ENCODE measurements around the gene HTT-AS.

HTT-AS gene

GRCh38 chr4:3047464-3048286, 26.7 kb downstream of the HTT-AS start:
- peak; percentile 51 for DNase-seq

DNA sequence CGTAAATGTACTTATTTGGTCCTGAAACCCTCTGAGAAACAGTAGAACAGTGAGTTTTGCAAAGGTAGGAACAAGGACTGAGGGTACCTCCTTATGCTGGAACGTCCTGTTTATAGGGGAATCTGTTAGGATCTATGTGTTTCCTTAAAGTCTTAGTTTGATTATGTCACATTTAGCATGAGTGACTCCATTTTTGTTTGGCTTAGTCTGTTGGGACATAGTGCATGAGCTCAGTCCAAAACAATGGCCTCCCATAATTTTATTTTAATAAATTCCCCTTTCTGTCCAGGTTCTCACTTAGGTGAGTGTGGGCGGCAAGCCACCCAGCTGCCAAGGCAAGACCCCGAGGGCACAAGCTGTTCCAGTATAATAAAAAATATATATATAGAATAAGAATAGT, 27.7 kb downstream of the HTT-AS start:
- DNase-seq, result no peak

DNA sequence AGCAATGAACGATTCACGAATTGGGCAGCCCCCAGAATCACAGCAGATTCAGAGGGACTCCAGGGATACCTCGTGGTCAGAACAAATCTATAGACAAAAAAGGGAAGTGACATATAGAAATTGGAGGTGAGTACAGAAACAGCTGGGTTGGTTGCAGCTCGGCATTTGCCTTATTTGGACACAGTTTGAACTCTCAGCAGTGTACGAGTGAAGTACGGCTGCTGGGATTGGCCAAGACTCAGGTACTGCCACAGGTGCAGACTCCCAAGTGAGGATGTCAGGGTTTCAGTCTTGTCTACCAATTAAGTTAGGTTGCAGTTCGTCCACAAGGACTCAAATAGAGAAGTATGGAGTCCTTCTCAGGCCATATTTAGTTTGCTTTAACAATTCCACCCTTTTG, 28.2 kb downstream of the HTT-AS start:
- no peak for DNase-seq

DNA sequence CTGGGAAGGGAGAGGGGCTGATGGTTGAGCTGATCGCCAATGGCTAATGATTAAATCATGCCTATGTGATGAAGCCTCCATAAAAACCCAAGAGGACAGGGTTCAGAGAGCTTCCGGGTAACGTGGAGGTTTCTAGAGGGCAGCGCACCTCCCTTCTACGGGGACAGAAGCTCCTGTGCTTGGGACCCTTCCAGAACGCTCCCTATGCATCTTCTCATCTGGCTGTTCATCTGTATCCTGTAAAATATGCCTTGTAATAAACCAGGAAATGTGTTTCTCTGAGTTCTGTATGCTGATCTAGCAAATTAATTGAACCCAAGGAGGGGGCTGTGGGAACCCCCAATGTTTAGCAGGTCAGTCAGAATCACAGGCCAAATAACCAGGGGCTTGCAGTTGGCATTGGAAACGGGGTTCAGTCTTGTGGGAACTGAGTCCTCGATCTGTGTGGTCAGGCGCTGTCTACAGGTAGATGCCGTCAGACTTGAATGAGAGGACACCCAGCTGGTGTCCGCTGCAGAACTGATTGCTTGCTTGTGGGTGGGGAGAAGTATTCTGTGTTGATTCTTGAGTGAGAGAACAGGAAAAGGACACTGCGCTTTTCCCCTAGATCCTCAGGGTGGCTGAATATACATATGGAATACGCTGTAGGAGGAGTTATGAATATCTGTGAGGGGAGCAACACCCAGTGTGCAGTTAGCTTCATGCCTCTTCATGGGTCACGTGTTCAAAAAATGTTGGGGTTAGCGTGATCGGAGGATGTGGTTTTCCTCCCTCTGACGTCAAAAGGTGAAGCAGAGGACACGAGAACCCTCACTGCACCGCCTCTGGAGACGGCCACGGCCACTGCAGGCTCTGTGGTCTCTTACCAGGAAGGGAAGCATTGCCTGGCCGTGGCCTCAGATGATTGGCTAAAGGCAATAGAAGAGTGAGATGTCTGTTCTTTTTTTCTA, 29.2 kb downstream of the HTT-AS start:
- DNase-seq, result peak; percentile 45

DNA sequence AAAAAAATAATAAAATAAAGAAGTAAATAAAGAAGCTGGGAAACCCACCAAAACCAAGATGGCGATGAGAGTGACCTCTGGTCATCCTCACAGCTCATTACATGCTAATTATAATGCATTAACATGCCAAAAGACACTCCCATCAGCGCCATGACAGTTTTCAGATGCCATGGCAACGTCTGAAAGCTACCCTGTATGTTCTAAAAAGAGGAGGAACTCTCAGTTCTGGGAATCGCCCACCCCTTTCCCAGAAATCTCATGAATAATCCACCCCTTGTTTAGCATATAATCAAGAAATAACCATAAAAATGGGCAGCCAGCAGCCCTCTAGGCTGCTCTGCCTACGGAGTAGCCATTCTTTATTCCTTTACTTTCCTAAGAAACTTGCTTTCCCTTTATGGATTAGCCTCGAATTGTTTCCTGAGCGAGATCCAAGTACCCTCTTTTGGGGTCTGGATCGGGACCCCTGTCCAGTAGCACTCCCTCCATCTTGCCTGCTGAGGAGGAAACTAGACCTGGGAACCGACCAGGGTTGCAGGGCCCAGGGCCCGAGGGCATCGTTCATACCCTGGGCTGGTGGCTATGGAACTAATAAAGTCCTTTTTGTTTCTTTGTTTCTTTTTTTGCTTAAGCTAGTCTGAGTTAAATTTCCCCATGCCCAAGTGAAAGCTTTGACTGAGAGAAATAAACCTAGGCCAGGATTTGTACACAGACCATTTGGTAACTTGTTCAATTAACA, 30.9 kb downstream of the HTT-AS start:
- DNase-seq, result no peak

GRCh38 chr4:3042226-3042625, 32.1 kb downstream of the HTT-AS start:
- DNase-seq, result no peak

DNA sequence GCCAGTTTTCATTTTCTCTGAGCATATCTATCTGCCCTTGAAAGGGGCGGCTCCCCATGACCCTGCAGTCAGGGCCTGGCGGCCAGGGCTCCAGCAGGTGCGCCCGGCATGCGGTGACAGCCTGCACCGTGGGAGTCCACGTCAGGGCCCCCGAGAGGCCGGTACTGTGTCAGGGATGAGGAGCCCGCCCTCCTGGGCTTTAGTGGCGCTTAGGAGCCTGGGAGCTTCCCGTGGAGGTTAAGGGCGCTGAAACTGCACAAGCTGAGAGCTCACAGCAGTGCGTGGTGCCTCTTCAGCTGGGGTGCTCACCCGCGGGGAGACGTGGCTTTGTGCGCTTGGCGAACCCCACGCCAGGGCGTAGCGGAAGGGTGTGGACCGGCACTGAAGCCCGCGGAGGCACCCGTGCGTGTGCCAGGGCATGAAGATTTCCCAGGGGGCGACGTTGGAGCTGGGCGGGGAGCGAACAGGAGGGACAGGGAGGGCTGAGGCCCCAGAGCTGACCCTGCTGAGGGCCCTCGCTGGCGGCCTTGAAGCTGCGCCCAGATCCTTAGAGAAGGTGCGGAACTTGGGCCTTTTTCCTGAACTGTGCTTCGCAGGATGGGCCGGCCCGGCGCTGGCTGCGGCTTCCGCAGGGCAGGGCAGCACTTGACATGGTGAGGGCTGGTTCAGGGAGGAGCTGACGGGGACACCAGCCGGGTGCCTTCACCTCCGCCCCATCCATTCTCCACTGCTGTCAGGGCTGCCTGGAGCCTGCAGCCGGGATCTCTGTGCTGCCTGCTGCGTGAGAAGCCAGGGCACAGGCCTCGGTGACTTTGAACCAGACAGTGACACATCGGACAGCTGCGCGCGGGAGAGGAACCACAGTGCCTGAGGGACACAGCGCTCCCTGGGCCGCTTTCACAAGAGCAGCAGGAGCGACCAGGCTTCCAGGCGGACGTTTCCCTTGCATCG, 32.9 kb downstream of the HTT-AS start:
- DNase-seq, result peak; percentile 19

DNA sequence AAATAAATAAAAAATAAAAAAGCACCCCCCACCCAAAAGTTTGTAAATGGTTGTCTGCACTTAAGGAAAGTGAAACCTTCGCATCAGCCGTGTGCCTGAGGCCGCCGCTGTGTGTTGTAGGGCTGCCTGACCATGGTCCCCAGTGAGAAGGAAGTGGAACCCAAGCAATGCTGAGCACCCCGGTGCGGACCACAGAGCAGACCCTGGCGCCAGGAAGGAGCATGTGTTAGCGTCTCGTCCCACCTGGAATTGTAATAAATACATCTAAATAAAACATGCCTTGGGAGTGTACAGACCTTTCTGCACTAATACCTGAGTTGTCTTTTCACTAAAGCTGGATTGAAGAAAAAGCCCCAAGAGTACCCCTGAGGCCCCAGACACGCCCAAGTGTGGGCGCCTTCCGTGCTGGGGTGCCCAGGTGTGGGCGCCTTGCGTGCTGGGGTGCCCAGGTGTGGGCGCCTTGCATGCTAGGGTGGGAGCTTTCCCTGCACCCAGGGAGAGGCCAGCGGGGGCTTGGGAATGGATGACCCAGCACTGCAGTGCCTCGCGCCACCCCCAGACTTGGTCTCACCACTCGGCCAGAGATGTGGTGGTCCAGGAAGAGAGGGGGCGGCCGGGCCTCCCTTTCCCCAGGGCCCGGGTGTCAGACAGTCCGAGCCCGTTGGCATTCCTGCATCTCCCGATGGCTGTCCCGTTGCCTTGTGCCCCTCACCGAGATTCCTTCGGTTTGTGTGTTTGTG, 33.7 kb downstream of the HTT-AS start:
- no peak for DNase-seq

- no peak for DNase-seq
These were observed 34.5 kb downstream of the HTT-AS start for GRCh38 chr4:3039706-3040366.

DNA sequence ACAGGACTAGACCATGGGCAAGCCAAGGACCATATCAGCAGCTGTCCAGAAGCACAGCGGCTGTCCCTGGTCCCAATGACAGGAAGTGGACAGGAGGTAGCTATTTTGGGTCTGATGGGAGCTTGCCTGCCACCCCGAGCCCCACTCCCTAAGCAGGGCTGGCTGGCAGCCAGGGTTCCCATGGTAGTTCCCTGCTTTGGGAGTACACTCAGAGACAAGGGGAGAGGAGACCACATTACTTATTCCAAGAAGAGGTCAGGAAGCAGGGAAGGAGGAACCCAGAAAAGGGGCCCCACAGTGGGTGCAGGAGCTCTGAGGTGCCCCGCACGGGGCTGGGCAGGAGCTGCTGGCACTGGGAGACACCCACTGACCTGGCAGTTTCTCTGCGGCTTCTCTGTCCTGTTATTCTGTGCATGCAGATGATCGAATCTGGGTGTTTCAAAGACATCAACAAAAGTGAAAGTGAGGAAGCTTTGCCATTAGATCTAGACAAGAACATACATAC, 36.3 kb downstream of the HTT-AS start:
- DNase-seq, result no peak

DNA sequence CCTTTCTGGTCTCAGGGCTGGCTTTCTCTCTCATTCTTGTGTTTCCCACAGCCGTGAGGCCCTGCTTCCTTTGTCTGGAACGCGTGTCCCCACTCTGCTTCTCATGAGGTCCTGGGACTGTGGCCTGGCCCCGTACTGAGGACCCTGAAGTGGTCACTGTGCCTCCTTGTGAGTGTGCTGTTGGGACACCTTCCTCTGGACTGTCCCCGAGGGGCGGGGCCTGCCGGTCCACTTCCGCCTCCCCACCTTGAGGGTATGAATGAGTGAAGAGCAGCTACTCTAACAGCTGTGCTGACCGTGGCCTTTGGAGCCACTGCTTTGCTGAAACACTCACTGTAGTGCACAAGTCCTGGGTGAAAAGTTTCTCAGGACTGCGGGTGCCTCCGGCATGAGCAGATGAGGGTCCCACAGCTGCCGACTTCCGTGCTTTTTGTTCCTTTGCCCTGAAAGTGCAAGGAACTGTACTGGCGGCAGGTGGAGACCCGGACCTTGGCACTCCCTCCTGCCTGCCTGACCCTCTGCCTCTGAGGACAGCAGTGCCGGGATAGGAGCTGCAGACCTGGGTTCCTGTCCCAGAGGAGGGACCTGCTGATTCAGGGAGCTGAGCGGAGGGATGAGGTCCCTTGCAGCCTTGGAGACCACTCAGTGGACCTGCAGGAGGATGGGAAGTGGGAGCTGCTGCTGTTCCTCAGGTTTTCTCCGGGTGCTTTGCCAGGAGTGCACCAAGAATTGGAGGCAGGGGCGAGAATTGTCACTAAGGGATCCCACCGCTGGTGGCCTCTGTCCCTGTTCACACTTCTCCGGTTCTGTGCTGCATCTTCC, 38.0 kb downstream of the HTT-AS start:
- no peak for DNase-seq

- no peak for DNase-seq
These were observed 38.7 kb downstream of the HTT-AS start for GRCh38 chr4:3035674-3036073.

DNA sequence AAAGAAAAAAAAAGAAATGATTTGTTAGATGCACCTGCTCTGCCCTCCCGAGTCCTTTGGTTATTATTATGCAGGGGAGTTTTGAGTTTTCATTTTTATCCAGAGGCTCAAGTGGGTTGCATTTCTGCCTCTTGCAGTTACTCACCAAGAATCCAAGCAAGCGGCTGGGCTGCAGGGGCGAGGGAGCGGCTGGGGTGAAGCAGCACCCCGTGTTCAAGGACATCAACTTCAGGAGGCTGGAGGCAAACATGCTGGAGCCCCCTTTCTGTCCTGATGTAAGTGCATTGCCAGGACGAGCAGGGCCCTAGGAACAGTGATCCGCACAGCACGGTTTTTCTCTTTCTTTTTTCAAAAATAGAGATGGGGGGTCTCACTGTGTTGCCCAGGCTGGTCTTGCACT, 39.1 kb downstream of the HTT-AS start:
- DNase-seq, result no peak

GRCh38 chr4:3034231-3034630, 40.1 kb downstream of the HTT-AS start:
- no peak for DNase-seq

DNA sequence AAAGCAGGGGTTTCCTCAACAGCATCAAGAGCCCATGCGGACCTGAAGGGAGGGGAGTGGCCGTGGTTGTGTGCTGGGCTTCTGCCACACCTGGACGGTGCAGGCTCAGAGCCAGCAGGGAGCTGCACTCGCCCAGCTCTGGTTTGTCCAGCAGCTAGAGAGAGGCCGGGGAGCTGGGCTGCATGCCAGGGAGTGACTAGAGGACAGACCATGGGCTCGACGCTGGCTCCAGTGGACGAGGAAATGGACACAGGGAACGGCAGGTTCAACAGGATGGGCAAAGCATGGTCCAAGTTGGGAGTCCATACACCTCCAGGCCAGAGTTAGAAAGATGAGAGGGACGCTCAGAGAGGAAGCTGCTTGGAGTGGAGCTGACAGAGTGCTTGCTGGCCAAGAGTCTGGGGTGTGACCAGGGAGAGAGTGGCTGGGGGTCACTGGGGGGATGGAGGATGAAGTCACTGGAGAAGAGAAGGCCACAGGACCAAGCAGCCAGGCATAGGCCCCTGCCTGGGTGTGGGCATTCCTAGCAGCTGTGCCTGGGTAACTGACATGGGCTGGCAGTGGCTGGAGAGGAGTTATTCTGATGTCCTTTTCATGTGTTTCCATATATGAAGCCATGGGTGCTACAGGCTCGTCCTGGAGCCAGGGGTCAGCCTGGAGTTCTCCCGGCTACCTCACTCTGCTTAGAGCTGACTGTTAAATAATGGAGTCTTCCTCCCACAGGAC, 42.8 kb downstream of the HTT-AS start:
- DNase-seq, result no peak

GRCh38 chr4:3030566-3031356, 43.6 kb downstream of the HTT-AS start:
- DNase-seq, result no peak

DNA sequence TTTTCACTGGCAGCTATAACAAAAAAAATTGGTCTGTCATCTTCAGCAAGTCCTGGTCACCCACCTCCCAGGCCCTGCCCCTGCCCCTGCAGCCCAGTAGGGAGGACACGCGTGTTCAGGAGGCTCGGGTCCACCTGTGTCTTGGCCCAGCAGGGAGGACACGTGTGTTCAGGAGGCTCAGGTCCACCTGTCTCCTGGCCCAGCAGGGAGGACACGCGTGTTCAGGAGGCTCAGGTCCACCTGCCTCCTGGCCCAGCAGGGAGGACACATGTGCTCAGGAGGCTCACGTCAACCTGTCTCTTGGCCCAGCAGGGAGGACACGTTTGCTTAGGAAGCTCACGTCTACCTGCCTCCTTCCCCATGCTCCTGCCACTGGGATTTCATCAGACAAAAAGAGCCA, 44.9 kb downstream of the HTT-AS start:
- no peak for DNase-seq

DNA sequence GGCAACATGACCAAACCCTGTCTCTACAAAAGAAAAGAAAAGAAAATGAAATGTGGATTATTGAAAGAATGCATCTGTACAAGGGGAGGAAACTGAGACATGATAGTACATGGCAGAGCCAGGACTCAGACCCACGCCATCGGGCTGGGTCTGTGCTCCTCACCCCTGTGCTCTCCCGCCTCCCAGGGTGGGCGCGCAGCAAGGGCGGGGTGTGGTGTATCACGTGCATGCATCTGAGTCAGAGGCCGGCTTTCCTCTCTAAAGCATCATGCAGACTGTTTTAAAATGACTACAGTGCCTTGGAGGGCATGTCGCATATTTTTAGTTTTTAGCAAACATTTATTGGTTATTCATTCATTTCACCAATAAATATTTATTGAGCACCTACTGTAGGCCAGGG, 47.8 kb downstream of the HTT-AS start:
- DNase-seq, result no peak
